Osteoblast (primary cell): ENCODE results near the gene SAMMSON. TPM values are rescaled to one million over a fixed set of nuclear protein-coding genes. Genes with fewer than 3 reads are reported as not detected.

ENCODE experiments used
- DNase-seq: peaks from one replicate; pipeline ENCODE4 v3.0.0; 2011; ENCODE audit warnings: low spot score, mixed read lengths; ENCODE audit not compliant: insufficient read length; ENCODE audit errors: missing footprints
- H2AFZ ChIP-seq: 2 replicates; pipeline ENCODE4 v1.6.0; 2011; ENCODE audit warnings: mild to moderate bottlenecking, low read length
- H3K27ac ChIP-seq: 2 replicates; pipeline ENCODE4 v1.5.1; 2011; ENCODE audit warnings: mild to moderate bottlenecking, low read depth, low read length, moderate library complexity
- H3K27me3 ChIP-seq: 2 replicates; pipeline ENCODE4 v1.6.0; 2012; ENCODE audit warnings: mild to moderate bottlenecking, control low read depth, inconsistent platforms, low read length, moderate library complexity; ENCODE audit not compliant: insufficient read depth
- H3K36me3 ChIP-seq: 2 replicates; pipeline ENCODE4 v1.5.1; 2011; ENCODE audit warnings: mild to moderate bottlenecking, low read length, control low read depth, moderate library complexity; ENCODE audit not compliant: insufficient read depth
- H3K4me1 ChIP-seq: 2 replicates; pipeline ENCODE4 v1.5.1; 2011; ENCODE audit warnings: mild to moderate bottlenecking, low read length, control low read depth, moderate library complexity; ENCODE audit not compliant: insufficient read depth
- H3K4me2 ChIP-seq: 2 replicates; pipeline ENCODE4 v1.6.0; 2011; ENCODE audit warnings: mild to moderate bottlenecking, low read length; ENCODE audit not compliant: insufficient read depth
- H3K4me3 ChIP-seq: fragments of 200-600 bp; sonication (generic); 3 replicates; pipeline ENCODE4 v1.5.1; 2012; ENCODE audit warnings: mild to moderate bottlenecking, low read length, inconsistent platforms; ENCODE audit not compliant: insufficient read depth
- H3K79me2 ChIP-seq: 2 replicates; pipeline ENCODE4 v1.6.0; 2012; ENCODE audit warnings: mild to moderate bottlenecking, low read length, control low read depth, inconsistent platforms; ENCODE audit not compliant: insufficient read depth
- H3K9me3 ChIP-seq: 2 replicates; pipeline ENCODE4 v1.5.1; 2011; ENCODE audit warnings: low read depth, low read length, control low read depth
- H4K20me1 ChIP-seq: 2 replicates; pipeline ENCODE4 v1.6.0; 2012; ENCODE audit warnings: mild to moderate bottlenecking, low read length, control low read depth; ENCODE audit not compliant: insufficient read depth
- total RNA-seq: library from RNA; depleted of rRNA; stranded (reverse); fragments of >200 nt; gene quantifications from 2 replicates; pipeline ENCODE4 v1.2.3, GENCODE V29; 2012
- TF ChIP-seq, protein P1 (sequence below): IDR thresholded peaks from 2 replicates; pipeline ENCODE4 v1.5.1; 2011; ENCODE audit warnings: mild to moderate bottlenecking, low read depth, low read length, moderate library complexity; ENCODE audit errors: extremely low read depth

The SAMMSON gene
- total RNA-seq, 1 donor: not detected

DNA sequence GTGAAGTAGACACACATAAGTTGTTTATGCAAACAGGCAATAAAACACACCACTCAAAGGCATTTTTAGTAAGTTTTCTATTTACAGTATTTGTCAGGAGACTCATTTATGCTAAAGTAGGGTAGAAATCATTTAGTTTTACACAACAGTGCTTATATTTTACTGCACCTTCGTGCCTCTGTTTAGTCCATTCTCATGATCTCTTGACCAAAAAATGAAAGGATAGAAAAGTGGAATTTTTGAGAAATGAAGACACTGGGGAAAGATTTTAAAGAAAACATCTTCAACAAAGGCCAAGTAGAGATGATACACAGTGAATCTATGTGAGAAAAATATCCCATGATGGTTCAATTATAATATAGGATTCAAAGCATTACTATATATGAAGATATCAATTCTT, 114.9 kb downstream of the SAMMSON start:
- H4K20me1 ChIP-seq: no peaks in the 10 kb centered on the region
- no peaks in the 10 kb centered on the region for H3K27me3 ChIP-seq
- TF ChIP-seq, protein P1, sequence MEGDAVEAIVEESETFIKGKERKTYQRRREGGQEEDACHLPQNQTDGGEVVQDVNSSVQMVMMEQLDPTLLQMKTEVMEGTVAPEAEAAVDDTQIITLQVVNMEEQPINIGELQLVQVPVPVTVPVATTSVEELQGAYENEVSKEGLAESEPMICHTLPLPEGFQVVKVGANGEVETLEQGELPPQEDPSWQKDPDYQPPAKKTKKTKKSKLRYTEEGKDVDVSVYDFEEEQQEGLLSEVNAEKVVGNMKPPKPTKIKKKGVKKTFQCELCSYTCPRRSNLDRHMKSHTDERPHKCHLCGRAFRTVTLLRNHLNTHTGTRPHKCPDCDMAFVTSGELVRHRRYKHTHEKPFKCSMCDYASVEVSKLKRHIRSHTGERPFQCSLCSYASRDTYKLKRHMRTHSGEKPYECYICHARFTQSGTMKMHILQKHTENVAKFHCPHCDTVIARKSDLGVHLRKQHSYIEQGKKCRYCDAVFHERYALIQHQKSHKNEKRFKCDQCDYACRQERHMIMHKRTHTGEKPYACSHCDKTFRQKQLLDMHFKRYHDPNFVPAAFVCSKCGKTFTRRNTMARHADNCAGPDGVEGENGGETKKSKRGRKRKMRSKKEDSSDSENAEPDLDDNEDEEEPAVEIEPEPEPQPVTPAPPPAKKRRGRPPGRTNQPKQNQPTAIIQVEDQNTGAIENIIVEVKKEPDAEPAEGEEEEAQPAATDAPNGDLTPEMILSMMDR: no peak

DNA sequence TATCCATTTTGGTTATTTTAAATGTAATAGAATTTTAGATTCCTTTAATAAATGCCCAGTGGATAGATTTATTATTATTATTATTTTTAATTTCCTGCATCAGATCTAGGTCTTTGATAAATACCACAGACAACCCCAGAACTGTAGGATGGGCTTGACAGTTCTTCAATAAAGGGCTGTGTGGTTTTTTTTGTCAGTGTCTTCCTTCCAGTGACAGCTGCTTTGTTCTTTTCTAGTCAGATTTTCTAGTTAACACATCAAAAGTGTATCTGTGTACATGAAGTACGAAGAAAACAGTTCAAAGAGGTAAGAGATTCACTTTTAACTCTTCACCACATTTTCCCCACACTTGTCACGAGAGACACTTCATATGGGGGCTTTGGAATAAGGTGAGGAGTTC, 120.3 kb downstream of the SAMMSON start:
- Histone ChIP-seq H4K20me1 (no peaks in the 10 kb centered on the region), H3K9me3 (no peaks in the 10 kb centered on the region), H3K4me3 (no peak overlapping the region), H2AFZ (no peak overlapping the region), H3K4me1 (no peaks in the 10 kb centered on the region), H3K79me2 (no peaks in the 10 kb centered on the region), H3K36me3 (no peaks in the 10 kb centered on the region), H3K27me3 (no peaks in the 10 kb centered on the region), H3K27ac (no peak overlapping the region), H3K4me2 (no peak overlapping the region)
- TF ChIP-seq, protein P1: no peak
- DNase-seq: no peak

More for the DNA sequence above, 114.9 kb downstream of the SAMMSON start:
- no peaks in the 10 kb centered on the region for H3K4me1 ChIP-seq
- H3K4me3 ChIP-seq: no peak overlapping the region
- no peak overlapping the region for H3K27ac ChIP-seq
- DNase-seq: no peak
- no peak overlapping the region for H3K4me2 ChIP-seq
- H2AFZ ChIP-seq: no peak overlapping the region
- no peaks in the 10 kb centered on the region for H3K79me2 ChIP-seq
- H3K36me3 ChIP-seq: no peaks in the 10 kb centered on the region
- H3K9me3 ChIP-seq: no peaks in the 10 kb centered on the region
